Ishikawa (cell line): ENCODE data around the gene PDCD2L.
A peak's percentile ranks its signal among the peaks of the same experiment; 100 is the strongest.

Experiments
- CEBPB ChIP-seq: IDR thresholded peaks from 2 replicates; pipeline ENCODE4 v1.6.1; 2012
- CREB1 ChIP-seq: IDR thresholded peaks from 2 replicates; pipeline ENCODE4 v1.6.1; 2012; ENCODE audit warnings: low read depth
- EGR1 ChIP-seq: IDR thresholded peaks from 2 replicates; pipeline ENCODE4 v1.6.1; 2012
- EP300 ChIP-seq: IDR thresholded peaks from 2 replicates; pipeline ENCODE4 v1.6.1; 2012; ENCODE audit warnings: borderline replicate concordance
- FOXM1 ChIP-seq: IDR thresholded peaks from 2 replicates; pipeline ENCODE4 v1.6.1; 2012; ENCODE audit warnings: low read depth, borderline replicate concordance
- MAX ChIP-seq: IDR thresholded peaks from 2 replicates; pipeline ENCODE4 v1.6.1; 2012
- NFIC ChIP-seq: IDR thresholded peaks from 2 replicates; pipeline ENCODE4 v1.6.1; 2012
- RAD21 ChIP-seq: IDR thresholded peaks from 2 replicates; pipeline ENCODE4 v1.6.1; 2012; ENCODE audit warnings: low read depth
- REST ChIP-seq: IDR thresholded peaks from 2 replicates; pipeline ENCODE4 v1.6.1; 2012; ENCODE audit warnings: low read depth, mild to moderate bottlenecking
- TAF1 ChIP-seq: IDR thresholded peaks from 2 replicates; pipeline ENCODE4 v1.6.1; 2012; ENCODE audit warnings: low read depth, mild to moderate bottlenecking
- TCF12 ChIP-seq: IDR thresholded peaks from 2 replicates; pipeline ENCODE4 v1.6.1; 2012; ENCODE audit warnings: low read depth
- TEAD4 ChIP-seq: IDR thresholded peaks from 2 replicates; pipeline ENCODE4 v1.6.1; 2012
- USF1 ChIP-seq: IDR thresholded peaks from 2 replicates; pipeline ENCODE4 v1.6.1; 2012
- YY1 ChIP-seq: IDR thresholded peaks from 2 replicates; pipeline ENCODE4 v1.6.1; 2012; ENCODE audit warnings: low read depth
- ZBTB7A ChIP-seq: IDR thresholded peaks from 2 replicates; pipeline ENCODE4 v1.6.1; 2012; ENCODE audit warnings: low read depth

Gene PDCD2L

GRCh38 chr19:34365463-34366401, 38.5 kb upstream of the PDCD2L start:
- TF ChIP-seq NFIC (no peak), EGR1 (peak; percentile 15; the same call in 1 of the 2 replicates), MAX (peak; percentile 37; the same call in 1 of the 2 replicates)

- TF ChIP-seq CREB1 = no peak
- no peak for TF ChIP-seq TAF1
- no peak for TF ChIP-seq TCF12
- no peak for TF ChIP-seq ZBTB7A
- TF ChIP-seq REST = no peak
- no peak for TF ChIP-seq EP300
- no peak for TF ChIP-seq CEBPB
- TF ChIP-seq MAX = no peak
- no peak for TF ChIP-seq USF1
- no peak for TF ChIP-seq RAD21
- TF ChIP-seq NFIC = no peak
These were observed 37.2 kb upstream of the PDCD2L start for GRCh38 chr19:34366738-34367623.

GRCh38 chr19:34367624-34367957, 36.6 kb upstream of the PDCD2L start:
- TF ChIP-seq EP300 (no peak), TAF1 (no peak), MAX (no peak), CEBPB (no peak), USF1 (no peak), TEAD4 (no peak), FOXM1 (no peak)

- TF ChIP-seq TAF1 (no peak), TEAD4 (no peak)
These were observed 35.9 kb upstream of the PDCD2L start for GRCh38 chr19:34368338-34368737.

GRCh38 chr19:34370117-34370516, 34.1 kb upstream of the PDCD2L start:
- TF ChIP-seq REST (no peak), FOXM1 (no peak), TAF1 (no peak), RAD21 (no peak), TEAD4 (no peak), NFIC (no peak), ZBTB7A (no peak), EP300 (no peak), CEBPB (no peak), MAX (no peak), CREB1 (no peak), USF1 (no peak), EGR1 (no peak), YY1 (no peak), TCF12 (no peak)
